HFF-Myc (cell line): ENCODE data around the gene PGBD5.

ENCODE experiments used
- DNase-seq: peaks from one replicate; pipeline ENCODE4 v3.0.0-alpha.2; 2011; ENCODE audit warnings: low read depth; ENCODE audit errors: extremely low read depth
- H3K4me3 ChIP-seq: replicated peaks from 2 replicates; pipeline ENCODE4 v1.5.1; 2011; ENCODE audit warnings: low read depth, mild to moderate bottlenecking, control low read depth, low read length
- TF ChIP-seq, protein P1 (sequence below): IDR thresholded peaks from 2 replicates; pipeline ENCODE4 v1.5.1; 2012; ENCODE audit warnings: mild to moderate bottlenecking, low read depth, low read length, control low read depth; ENCODE audit errors: missing control alignments

Gene PGBD5

GRCh38 chr1:230427094-230427876 lies 1.2 kb upstream of the PGBD5 start:
- no peak overlapping the region for H3K4me3 ChIP-seq
- no peak for DNase-seq
- TF ChIP-seq, protein P1, sequence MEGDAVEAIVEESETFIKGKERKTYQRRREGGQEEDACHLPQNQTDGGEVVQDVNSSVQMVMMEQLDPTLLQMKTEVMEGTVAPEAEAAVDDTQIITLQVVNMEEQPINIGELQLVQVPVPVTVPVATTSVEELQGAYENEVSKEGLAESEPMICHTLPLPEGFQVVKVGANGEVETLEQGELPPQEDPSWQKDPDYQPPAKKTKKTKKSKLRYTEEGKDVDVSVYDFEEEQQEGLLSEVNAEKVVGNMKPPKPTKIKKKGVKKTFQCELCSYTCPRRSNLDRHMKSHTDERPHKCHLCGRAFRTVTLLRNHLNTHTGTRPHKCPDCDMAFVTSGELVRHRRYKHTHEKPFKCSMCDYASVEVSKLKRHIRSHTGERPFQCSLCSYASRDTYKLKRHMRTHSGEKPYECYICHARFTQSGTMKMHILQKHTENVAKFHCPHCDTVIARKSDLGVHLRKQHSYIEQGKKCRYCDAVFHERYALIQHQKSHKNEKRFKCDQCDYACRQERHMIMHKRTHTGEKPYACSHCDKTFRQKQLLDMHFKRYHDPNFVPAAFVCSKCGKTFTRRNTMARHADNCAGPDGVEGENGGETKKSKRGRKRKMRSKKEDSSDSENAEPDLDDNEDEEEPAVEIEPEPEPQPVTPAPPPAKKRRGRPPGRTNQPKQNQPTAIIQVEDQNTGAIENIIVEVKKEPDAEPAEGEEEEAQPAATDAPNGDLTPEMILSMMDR = no peak

DNA sequence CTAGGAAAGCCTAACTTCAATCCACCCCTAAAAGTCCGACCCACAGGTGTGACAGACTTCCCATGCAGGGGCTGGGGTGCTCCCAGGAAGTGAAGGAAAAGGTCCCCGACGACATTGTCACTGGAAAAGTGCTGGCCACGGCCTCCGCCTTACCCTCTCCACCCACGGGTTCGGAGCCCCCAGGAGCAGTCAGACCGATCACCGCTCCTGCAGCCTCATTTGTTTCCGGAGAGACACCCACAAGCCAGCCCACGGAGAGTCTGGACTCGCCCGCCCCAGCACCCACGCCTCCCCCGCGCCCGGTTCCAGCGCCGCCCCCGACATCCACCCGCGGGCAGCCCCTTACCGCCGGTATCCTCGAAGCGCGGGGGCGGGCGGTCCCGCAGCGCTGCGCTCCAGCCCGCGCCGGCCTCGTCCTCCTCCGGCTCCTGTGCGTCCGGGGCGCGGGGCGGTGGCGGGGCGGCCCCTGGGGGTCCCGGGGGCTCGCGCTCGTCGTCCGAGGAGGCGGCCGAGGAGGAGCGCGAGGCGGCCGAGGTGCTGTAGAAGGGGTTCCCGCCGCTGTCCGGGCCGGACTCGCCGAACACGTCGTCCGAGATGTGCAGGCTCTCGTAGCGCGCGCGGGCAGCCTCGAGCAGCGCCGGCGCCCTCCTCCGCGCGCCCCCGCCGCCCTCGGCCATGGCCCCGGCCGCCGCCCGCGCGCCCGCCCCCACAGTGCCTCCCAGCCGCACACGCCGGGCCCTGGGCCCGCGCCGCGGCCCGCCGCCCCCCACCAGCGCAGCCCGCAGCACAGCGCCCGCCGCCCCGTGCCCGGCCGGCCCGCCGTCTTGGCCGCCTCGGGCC lies 660 bp downstream of the PGBD5 start:
- DNase-seq = no peak
- no peak overlapping the region for H3K4me3 ChIP-seq
- TF ChIP-seq, protein P1 = no peak

DNA sequence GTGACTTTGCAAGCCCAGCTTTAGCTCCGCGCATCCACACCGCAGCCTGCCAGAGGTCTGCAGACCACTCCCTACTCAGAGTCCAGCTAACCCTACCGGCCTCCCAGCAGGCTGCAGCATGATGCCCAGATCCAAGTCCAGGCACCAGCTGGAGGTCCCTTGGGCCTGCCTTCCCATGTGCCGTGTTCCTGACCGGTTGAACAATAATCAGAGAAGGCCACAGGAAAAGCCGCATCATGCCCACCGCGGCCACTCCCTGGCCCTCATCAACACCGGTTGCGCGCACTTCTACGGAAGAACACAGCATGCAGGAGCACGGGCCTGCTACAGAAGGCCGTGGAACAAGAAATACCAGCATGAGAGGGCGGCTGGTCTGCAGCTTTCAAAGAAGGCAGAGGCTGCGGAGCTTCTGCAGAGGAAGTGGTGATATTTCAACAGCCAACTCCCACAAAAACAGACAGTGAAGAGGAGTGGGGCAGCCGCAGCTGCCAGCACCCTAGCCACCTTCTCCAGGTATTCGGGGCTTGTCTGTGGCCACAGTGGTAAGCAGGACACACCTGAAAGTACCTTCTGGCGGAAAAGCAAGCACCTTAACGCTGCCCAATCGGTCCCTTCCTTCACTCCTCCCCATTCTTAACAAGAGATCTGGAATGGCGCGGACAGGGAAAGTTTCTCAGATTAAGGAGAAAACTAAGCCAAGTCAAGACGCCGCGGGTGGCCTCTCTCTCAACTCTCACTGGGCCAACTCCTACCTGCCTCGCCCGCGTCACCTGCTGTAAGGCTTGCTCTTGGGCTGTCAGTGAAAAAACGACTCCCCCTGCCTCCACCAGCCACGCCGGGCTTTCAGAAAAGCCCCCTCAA lies 1.5 kb downstream of the PGBD5 start:
- no peak overlapping the region for H3K4me3 ChIP-seq

DNA sequence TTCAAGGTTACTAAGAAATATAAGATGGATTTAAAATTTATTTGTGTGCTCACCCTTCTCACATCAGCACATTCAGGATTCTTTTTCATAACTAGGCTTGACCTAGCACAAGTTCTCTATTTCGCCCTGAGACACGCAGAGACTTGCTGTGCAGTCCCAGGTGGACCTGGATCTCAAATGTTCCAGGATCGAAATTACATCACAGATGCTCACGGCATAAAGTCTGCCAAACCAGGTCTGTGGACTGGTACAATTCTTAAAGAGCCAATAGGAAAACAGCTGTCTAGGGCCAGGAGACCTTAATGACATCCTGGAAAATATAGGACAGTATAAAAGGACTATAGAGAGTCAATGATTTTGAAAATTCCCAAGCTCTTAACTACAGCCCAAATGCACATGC lies 2.2 kb downstream of the PGBD5 start:
- TF ChIP-seq, protein P1 = no peak
- DNase-seq = no peak
- H3K4me3 ChIP-seq = no peak overlapping the region

More for the DNA sequence above, 1.5 kb downstream of the PGBD5 start:
- TF ChIP-seq, protein P1 = no peak
- no peak for DNase-seq

DNA sequence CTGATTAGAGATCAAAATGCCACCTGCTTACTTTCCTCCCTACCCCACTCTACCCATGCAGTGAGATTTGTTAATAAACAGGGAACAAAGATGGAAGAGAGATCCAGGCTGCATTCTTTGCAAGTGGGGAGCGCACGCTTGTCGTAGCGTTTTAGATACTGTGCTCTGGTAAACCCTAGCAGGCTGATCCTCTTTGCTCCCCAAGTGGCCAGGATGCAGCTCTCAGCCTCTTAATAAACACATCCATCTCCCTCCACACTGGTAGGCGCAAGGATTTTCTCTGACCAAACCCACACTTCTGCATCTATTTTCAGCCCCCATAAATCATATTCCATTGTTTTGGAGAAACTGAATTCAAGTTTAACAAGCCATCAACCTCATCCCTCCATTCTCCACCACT lies 2.9 kb downstream of the PGBD5 start:
- no peak for DNase-seq
- no peak overlapping the region for H3K4me3 ChIP-seq
- TF ChIP-seq, protein P1 = no peak

DNA sequence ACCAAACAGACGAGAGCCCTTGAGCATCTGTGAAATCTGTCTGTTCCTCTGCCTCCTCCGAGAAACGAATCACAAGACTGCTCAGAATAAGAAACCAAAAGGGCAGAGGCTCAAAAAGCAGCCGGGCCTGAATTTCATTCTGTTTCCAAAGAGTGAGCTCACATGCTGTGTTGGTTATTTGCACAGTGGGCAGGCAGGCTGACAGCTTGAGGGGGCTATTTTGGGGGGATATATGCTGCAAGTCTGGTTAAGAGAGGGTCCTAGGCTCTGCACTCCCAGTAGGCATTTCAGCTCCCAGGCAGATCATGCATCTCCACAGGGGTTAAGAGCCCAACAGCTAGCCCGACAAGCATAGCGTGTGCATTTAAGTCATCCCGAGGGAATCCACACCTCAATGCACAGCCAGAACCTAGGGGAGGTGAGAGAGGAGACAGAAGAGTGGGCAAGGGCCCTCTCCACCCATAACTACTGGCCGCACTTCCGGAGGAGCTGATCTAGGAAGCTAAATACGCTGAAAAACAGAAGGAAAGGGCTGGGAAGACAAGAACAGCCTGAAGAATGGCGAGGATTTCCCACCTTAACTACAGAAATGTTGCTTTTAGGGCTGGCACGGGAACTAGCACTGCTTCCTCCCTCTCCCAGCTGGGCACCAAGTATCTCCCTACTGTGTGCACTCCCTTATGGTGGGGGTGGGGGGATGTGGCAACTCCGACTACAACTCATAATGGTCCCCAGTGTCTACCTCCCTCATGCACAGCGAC lies 3.7 kb downstream of the PGBD5 start:
- DNase-seq = no peak
- TF ChIP-seq, protein P1 = no peak
- no peak overlapping the region for H3K4me3 ChIP-seq
